Naive B cell (primary cell): ENCODE data around the gene PIK3C2G. TPM values are rescaled to one million over a fixed set of nuclear protein-coding genes. Genes with fewer than 3 reads are reported as not detected.
A peak's percentile ranks its signal among the peaks of the same experiment; 100 is the strongest.

Source experiments
- ATAC-seq, 2 donors: fragments of 150-1000 bp; cut with Tn5 transposase; 2 replicates each; pipeline ENCODE4 v1.10.0; 2021; ENCODE audit warnings: low read depth in 2 of 2, mild to moderate bottlenecking in 2 of 2, moderate library complexity in 2 of 2
- DNase-seq: peaks from one replicate; pipeline ENCODE4 v3.0.0; 2022
- H3K27ac Mint-ChIP-seq, 6 donors: one replicate each; pipeline ENCODE4 v1.8.0; 2020 to 2022; ENCODE audit warnings: mild to moderate bottlenecking in 6 of 6, mixed read lengths in 6 of 6, moderate library complexity in 5 of 6, inconsistent platforms in 2 of 6
- H3K27me3 Mint-ChIP-seq, 3 donors: one replicate each; pipeline ENCODE4 v1.8.0; 2021 to 2022; ENCODE audit warnings: mixed read lengths in 3 of 3, mild to moderate bottlenecking in 1 of 3
- H3K36me3 Mint-ChIP-seq, 2 donors: one replicate each; pipeline ENCODE4 v1.8.0; 2020 to 2022; ENCODE audit warnings: mixed read lengths in 2 of 2, inconsistent platforms in 1 of 2, mild to moderate bottlenecking in 1 of 2
- H3K4me1 Mint-ChIP-seq, 3 donors: one replicate each; pipeline ENCODE4 v1.8.0; 2020 to 2022; ENCODE audit warnings: mixed read lengths in 3 of 3, inconsistent platforms in 1 of 3, mild to moderate bottlenecking in 1 of 3, moderate library complexity in 1 of 3
- H3K4me3 Mint-ChIP-seq, 8 donors: one replicate each; pipeline ENCODE4 v1.8.0; 2020 to 2022; ENCODE audit warnings: mild to moderate bottlenecking in 8 of 8, mixed read lengths in 8 of 8, moderate library complexity in 8 of 8, inconsistent platforms in 2 of 8
- H3K9me3 Mint-ChIP-seq, 7 donors: one replicate each; pipeline ENCODE4 v1.8.0; 2020 to 2022; ENCODE audit warnings: mixed read lengths in 7 of 7, mild to moderate bottlenecking in 5 of 7, inconsistent platforms in 2 of 7, moderate library complexity in 1 of 7
- polyA plus RNA-seq, 6 donors: library from polyadenylated mRNA; unstranded; fragments of 300-500 nt; fragmentation: Illumina TruSeq; gene quantifications; one replicate each; pipeline ENCODE4 v1.2.3, GENCODE V29; 2021; ENCODE audit warnings: low read depth in 6 of 6

PIK3C2G gene
- polyA plus RNA-seq, 6 donors from 2014 or later: not detected

- DNase-seq (no peak), ATAC-seq (no peak)
- no peak overlapping the region for H3K4me3 Mint-ChIP-seq
Observed at GRCh38 chr12:18644564-18644963, 383.2 kb downstream of the PIK3C2G start.

GRCh38 chr12:18646286-18646890 lies 385.1 kb downstream of the PIK3C2G start:
- Mint-ChIP-seq H3K27ac (no peak overlapping the region), H3K36me3 (no peaks in the 10 kb centered on the region), H3K4me3 (no peak overlapping the region), H3K9me3 (peaks cover 0 to 18% (median 2%) of the 10 kb centered on the region in 7 donors), H3K27me3 (no peaks in the 10 kb centered on the region), H3K4me1 (no peaks in the 10 kb centered on the region)
- DNase-seq: no peak
- no peak for ATAC-seq

More at GRCh38 chr12:18644564-18644963, 383.2 kb downstream of the PIK3C2G start:
- no peak overlapping the region for H3K27ac Mint-ChIP-seq
- no peaks in the 10 kb centered on the region for H3K4me1 Mint-ChIP-seq
- no peaks in the 10 kb centered on the region for H3K27me3 Mint-ChIP-seq
- peaks cover 0 to 9% (median 0%) of the 10 kb centered on the region in 7 donors for H3K9me3 Mint-ChIP-seq
- no peaks in the 10 kb centered on the region for H3K36me3 Mint-ChIP-seq

GRCh38 chr12:18651525-18651924 lies 390.2 kb downstream of the PIK3C2G start:
- DNase-seq (no peak), ATAC-seq (no peak)
- no peaks in the 10 kb centered on the region for H3K27me3 Mint-ChIP-seq
- peak overlapping the region in 1 of 8 donors; percentile 48 for H3K4me3 Mint-ChIP-seq
- no peak overlapping the region for H3K27ac Mint-ChIP-seq
- no peaks in the 10 kb centered on the region for H3K4me1 Mint-ChIP-seq
- H3K36me3 Mint-ChIP-seq: peaks cover 0 to 1% of the 10 kb centered on the region in 2 donors
- H3K9me3 Mint-ChIP-seq: peaks cover 0 to 19% (median 3%) of the 10 kb centered on the region in 7 donors

- Mint-ChIP-seq H3K4me1 (no peaks in the 10 kb centered on the region), H3K9me3 (peaks cover 2 to 29% (median 13%) of the 10 kb centered on the region in 7 donors), H3K4me3 (no peak overlapping the region), H3K27me3 (no peaks in the 10 kb centered on the region), H3K27ac (no peak overlapping the region), H3K36me3 (peaks cover 0 to 8% of the 10 kb centered on the region in 2 donors)
- DNase-seq (no peak), ATAC-seq (no peak)
Observed at GRCh38 chr12:18652596-18652995, 391.3 kb downstream of the PIK3C2G start.

- ATAC-seq (no peak), DNase-seq (no peak)
- no peaks in the 10 kb centered on the region for H3K27me3 Mint-ChIP-seq
- no peak overlapping the region for H3K27ac Mint-ChIP-seq
- peaks cover 6 to 33% (median 20%) of the 10 kb centered on the region in 7 donors for H3K9me3 Mint-ChIP-seq
- peaks cover 0 to 8% of the 10 kb centered on the region in 2 donors for H3K36me3 Mint-ChIP-seq
- no peaks in the 10 kb centered on the region for H3K4me1 Mint-ChIP-seq
- no peak overlapping the region for H3K4me3 Mint-ChIP-seq
Observed at GRCh38 chr12:18653465-18653864, 392.1 kb downstream of the PIK3C2G start.

GRCh38 chr12:18655351-18655750 lies 394.0 kb downstream of the PIK3C2G start:
- H3K27me3 Mint-ChIP-seq: no peaks in the 10 kb centered on the region
- no peak for DNase-seq
- peaks cover 0 to 8% of the 10 kb centered on the region in 2 donors for H3K36me3 Mint-ChIP-seq
- peaks cover 6 to 32% (median 21%) of the 10 kb centered on the region in 7 donors for H3K9me3 Mint-ChIP-seq
- no peak overlapping the region for H3K4me3 Mint-ChIP-seq
- H3K4me1 Mint-ChIP-seq: no peaks in the 10 kb centered on the region
- no peak for ATAC-seq
- no peak overlapping the region for H3K27ac Mint-ChIP-seq

GRCh38 chr12:18658179-18658578 lies 396.9 kb downstream of the PIK3C2G start:
- Mint-ChIP-seq H3K4me1 (no peaks in the 10 kb centered on the region), H3K9me3 (peaks cover 10 to 58% (median 25%) of the 10 kb centered on the region in 7 donors), H3K27me3 (no peaks in the 10 kb centered on the region), H3K36me3 (peaks cover 0 to 8% of the 10 kb centered on the region in 2 donors), H3K27ac (no peak overlapping the region), H3K4me3 (no peak overlapping the region)
- ATAC-seq (no peak), DNase-seq (no peak)

- H3K4me1 Mint-ChIP-seq: no peaks in the 10 kb centered on the region
- H3K27me3 Mint-ChIP-seq: no peaks in the 10 kb centered on the region
- no peak overlapping the region for H3K4me3 Mint-ChIP-seq
- H3K9me3 Mint-ChIP-seq: peaks cover 10 to 58% (median 25%) of the 10 kb centered on the region in 7 donors
- ATAC-seq: no peak
- H3K36me3 Mint-ChIP-seq: peaks cover 0 to 8% of the 10 kb centered on the region in 2 donors
- no peak for DNase-seq
- no peak overlapping the region for H3K27ac Mint-ChIP-seq
Observed at GRCh38 chr12:18658829-18659228, 397.5 kb downstream of the PIK3C2G start.

- no peak for DNase-seq
- ATAC-seq: no peak
- Mint-ChIP-seq H3K27ac (no peak overlapping the region), H3K4me1 (no peaks in the 10 kb centered on the region), H3K4me3 (no peak overlapping the region), H3K9me3 (peaks cover 0 to 13% (median 2%) of the 10 kb centered on the region in 7 donors), H3K36me3 (no peaks in the 10 kb centered on the region), H3K27me3 (no peaks in the 10 kb centered on the region)
Observed at GRCh38 chr12:18676141-18676540, 414.8 kb downstream of the PIK3C2G start.

GRCh38 chr12:18676996-18677588 lies 415.8 kb downstream of the PIK3C2G start:
- no peaks in the 10 kb centered on the region for H3K27me3 Mint-ChIP-seq
- no peaks in the 10 kb centered on the region for H3K4me1 Mint-ChIP-seq
- no peak for DNase-seq
- H3K27ac Mint-ChIP-seq: no peak overlapping the region
- peaks cover 0 to 13% (median 2%) of the 10 kb centered on the region in 7 donors for H3K9me3 Mint-ChIP-seq
- no peaks in the 10 kb centered on the region for H3K36me3 Mint-ChIP-seq
- no peak overlapping the region for H3K4me3 Mint-ChIP-seq
- ATAC-seq: no peak

- Mint-ChIP-seq H3K4me1 (no peaks in the 10 kb centered on the region), H3K27ac (no peak overlapping the region), H3K9me3 (peaks cover 0 to 6% (median 0%) of the 10 kb centered on the region in 7 donors), H3K36me3 (no peaks in the 10 kb centered on the region), H3K27me3 (no peaks in the 10 kb centered on the region), H3K4me3 (no peak overlapping the region)
- DNase-seq: no peak
- ATAC-seq: no peak
Observed at GRCh38 chr12:18681818-18682217, 420.5 kb downstream of the PIK3C2G start.

- ATAC-seq (no peak), DNase-seq (no peak)
- Mint-ChIP-seq H3K27me3 (no peaks in the 10 kb centered on the region), H3K27ac (no peak overlapping the region), H3K4me1 (no peaks in the 10 kb centered on the region), H3K9me3 (peaks cover 0 to 6% (median 0%) of the 10 kb centered on the region in 7 donors), H3K4me3 (no peak overlapping the region), H3K36me3 (no peaks in the 10 kb centered on the region)
Observed at GRCh38 chr12:18683327-18684013, 422.2 kb downstream of the PIK3C2G start.

- Mint-ChIP-seq H3K9me3 (peaks cover 0 to 6% (median 0%) of the 10 kb centered on the region in 7 donors), H3K27me3 (no peaks in the 10 kb centered on the region), H3K4me3 (no peak overlapping the region), H3K27ac (no peak overlapping the region), H3K36me3 (no peaks in the 10 kb centered on the region), H3K4me1 (no peaks in the 10 kb centered on the region)
- no peak for DNase-seq
- no peak for ATAC-seq
Observed at GRCh38 chr12:18684430-18684829, 423.1 kb downstream of the PIK3C2G start.

GRCh38 chr12:18689771-18690170 lies 428.5 kb downstream of the PIK3C2G start:
- Mint-ChIP-seq H3K4me1 (no peaks in the 10 kb centered on the region), H3K9me3 (peaks cover 0 to 13% (median 4%) of the 10 kb centered on the region in 7 donors), H3K27me3 (no peaks in the 10 kb centered on the region), H3K4me3 (no peak overlapping the region), H3K27ac (no peak overlapping the region), H3K36me3 (no peaks in the 10 kb centered on the region)
- ATAC-seq (no peak), DNase-seq (no peak)
